Heart left ventricle (tissue), 16 donors: ENCODE measurements around the gene NCEH1. TPM values are rescaled to one million over a fixed set of nuclear protein-coding genes. Genes with fewer than 3 reads are reported as not detected.
A peak's percentile ranks its signal among the peaks of the same experiment; 100 is the strongest.

ENCODE experiments used
- ATAC-seq, 4 donors: fragments of 200-7000 bp; cut with Tn5 transposase; one replicate each; pipeline ENCODE4 v1.9.1; 2020 to 2022; ENCODE audit warnings: moderate library complexity in 4 of 4, mild to moderate bottlenecking in 3 of 4, moderate number of reproducible peaks in 1 of 4
- DNase-seq, 5 donors: peaks; one replicate each; pipeline ENCODE4 v3.0.0-alpha.2; 2020
- H3K27ac ChIP-seq, 12 donors: fragments of 200-600 bp; sonication (generic) in 4 of 12; one replicate each; pipeline versions ENCODE4 v1.5.0 to v1.8.0; 2016 to 2022; ENCODE audit warnings: mild to moderate bottlenecking in 2 of 12
- H3K27me3 ChIP-seq, 9 donors: fragments of 200-600 bp; sonication (generic) in 2 of 9; one replicate each; pipeline versions ENCODE4 v1.5.1 to v1.8.0; 2016 to 2022; ENCODE audit warnings: mild to moderate bottlenecking in 3 of 9
- H3K36me3 ChIP-seq, 9 donors: fragments of 200-600 bp; sonication (generic) in 2 of 9; one replicate each; pipeline versions ENCODE4 v1.5.0 to v1.8.0; 2018 to 2022; ENCODE audit warnings: mild to moderate bottlenecking in 2 of 9
- H3K4me1 ChIP-seq, 12 donors: fragments of 200-600 bp; sonication (generic) in 4 of 12; one replicate each; pipeline versions ENCODE4 v1.5.0 to v1.8.0; 2016 to 2022; ENCODE audit warnings: mild to moderate bottlenecking in 3 of 12
- H3K4me3 ChIP-seq, 12 donors: fragments of 200-600 bp; sonication (generic) in 4 of 12; one replicate each; pipeline versions ENCODE4 v1.5.0 to v1.8.0; 2017 to 2022; ENCODE audit warnings: mild to moderate bottlenecking in 9 of 12, moderate library complexity in 4 of 12
- H3K9me3 ChIP-seq, 12 donors: fragments of 200-600 bp; sonication (generic) in 4 of 12; one replicate each; pipeline versions ENCODE4 v1.5.0 to v1.8.0; 2016 to 2022; ENCODE audit warnings: mild to moderate bottlenecking in 1 of 12
- POLR2A ChIP-seq, 2 donors: fragments of 450-650 bp; IDR thresholded peaks; one replicate each; pipeline ENCODE4 v1.6.1; 2017; ENCODE audit warnings: antibody characterized with exemption in 2 of 2, mild to moderate bottlenecking in 2 of 2, moderate library complexity in 2 of 2
- WGBS, 4 donors: extraction: QIAGEN DNeasy Blood & Tissue Kit in 2 of 4; methylation state at CpG; one replicate each; pipeline versions ENCODE4 v1.1.5 to v1.1.7; 2013 to 2018; 5-methylcytosine and 5-hydroxymethylcytosine counted together
- intact Hi-C, 10 donors: fragments of 100-400 bp; cut with DNase I; formaldehyde crosslinking; loops; one replicate each; pipeline versions ENCODE4 v1.11.1 to v1.14.2; 2022
- polyA plus RNA-seq, 2 donors: library from polyadenylated mRNA; stranded (reverse); fragments of 200-250 nt; gene quantifications; one replicate each; pipeline ENCODE4 v1.2.3, GENCODE V29; 2013
- total RNA-seq, 9 donors: library from RNA; depleted of rRNA in 2 of 9; stranded (reverse); fragments of >200 nt in 2 of 9; fragmentation: NEBNext Ultra II Directional in 3 of 9; extraction: Animal tissue kit (Norgen Biotek cat#: 25700) in 3 of 9; gene quantifications; one replicate each; pipeline versions ENCODE4 v1.1.0 to v1.2.4, GENCODE V29; 2016 to 2023
- TF ChIP-seq, protein P1 (sequence below), 12 donors: fragments of 200-600 bp; sonication (generic) in 4 of 12; IDR thresholded peaks; one replicate each; pipeline versions ENCODE4 v1.5.0 to v1.8.0; 2018 to 2022; ENCODE audit warnings: antibody characterized with exemption in 12 of 12, mild to moderate bottlenecking in 5 of 12
- donor health status: ischemic (EF 13 %, LVEDD 7.1; RV severe dilation, severe dysfunction).
- donor health status: healthy with polysubstance abuse.
- donor health status: DM: no; HTN: yes; CAD: no.
- donor health status: DM: no; HTN: no; CAD: no.
- donor health status: ischemic (EF 25% LVEDD 6.9; RV normal size, moderate dysfunction).
- donor health status: ischemic (EF 25% LVEDD 5.7; RV mildly dilated, moderate dysfunction).
- donor health status: healthy.
- donor health status: DM: yes; HTN: yes; CAD: no.
- donor health status: ischemic (EF 35%, LVEDD 5.7; RV mildly dilated, moderate dysfunction).
- donor health status: nonischemic (EF 11% LVEDD 7.7; RV severe dilation, severe dysfunction).
- donor health status: DM: yes; HTN: yes; CAD: no.
- donor health status: PGD.
- donor health status: ischemic (EF 29% LVEDD 5.4; RV normal size, mild dysfunction).
- donor health status: nonischemic (EF 23%, LVEDD 6.1; RV moderate dilation, normal function).

NCEH1 gene
- total and polyA plus RNA-seq, 11 donors = 10.9 to 72.7 (median 50.1) TPM

DNA sequence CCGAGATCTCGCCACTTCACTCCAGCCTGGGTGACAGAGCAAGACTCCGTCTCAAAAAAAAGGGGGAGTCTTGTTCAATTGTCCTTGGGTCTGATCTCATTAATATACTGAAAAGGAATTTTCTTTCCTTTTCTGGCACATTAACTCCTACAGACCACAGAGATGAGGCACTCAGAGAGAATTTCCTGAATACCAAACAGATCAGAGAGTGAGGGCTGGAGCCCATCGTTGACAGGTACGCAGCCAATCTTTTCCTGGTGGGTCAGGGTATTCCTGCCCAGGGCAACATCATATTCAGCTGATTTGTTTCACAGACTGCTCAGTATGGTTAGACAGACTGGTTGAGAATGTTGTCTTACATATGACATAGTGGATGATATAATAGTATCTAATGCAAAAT, 104.8 kb downstream of the NCEH1 start:
- Histone ChIP-seq H3K27me3 (no peaks in the 10 kb centered on the region), H3K36me3 (no peaks in the 10 kb centered on the region), H3K4me1 (peaks cover 0 to 23% (median 6%) of the 10 kb centered on the region in 12 donors), H3K9me3 (peaks cover 0 to 3% (median 0%) of the 10 kb centered on the region in 12 donors), H3K27ac (peak overlapping the region in 1 of 12 donors; percentile 83), H3K4me3 (no peak overlapping the region)
- no peak for TF ChIP-seq POLR2A (IDR thresholded peaks at IDR 0.05)
- TF ChIP-seq, protein P1, sequence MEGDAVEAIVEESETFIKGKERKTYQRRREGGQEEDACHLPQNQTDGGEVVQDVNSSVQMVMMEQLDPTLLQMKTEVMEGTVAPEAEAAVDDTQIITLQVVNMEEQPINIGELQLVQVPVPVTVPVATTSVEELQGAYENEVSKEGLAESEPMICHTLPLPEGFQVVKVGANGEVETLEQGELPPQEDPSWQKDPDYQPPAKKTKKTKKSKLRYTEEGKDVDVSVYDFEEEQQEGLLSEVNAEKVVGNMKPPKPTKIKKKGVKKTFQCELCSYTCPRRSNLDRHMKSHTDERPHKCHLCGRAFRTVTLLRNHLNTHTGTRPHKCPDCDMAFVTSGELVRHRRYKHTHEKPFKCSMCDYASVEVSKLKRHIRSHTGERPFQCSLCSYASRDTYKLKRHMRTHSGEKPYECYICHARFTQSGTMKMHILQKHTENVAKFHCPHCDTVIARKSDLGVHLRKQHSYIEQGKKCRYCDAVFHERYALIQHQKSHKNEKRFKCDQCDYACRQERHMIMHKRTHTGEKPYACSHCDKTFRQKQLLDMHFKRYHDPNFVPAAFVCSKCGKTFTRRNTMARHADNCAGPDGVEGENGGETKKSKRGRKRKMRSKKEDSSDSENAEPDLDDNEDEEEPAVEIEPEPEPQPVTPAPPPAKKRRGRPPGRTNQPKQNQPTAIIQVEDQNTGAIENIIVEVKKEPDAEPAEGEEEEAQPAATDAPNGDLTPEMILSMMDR (IDR thresholded peaks at IDR 0.05) = no peak
- DNase-seq (no peak), ATAC-seq (no peak)
- intact Hi-C loops = no loop called here
- WGBS, 4 donors = 81 to 86% (median 84%) methylated on average over 5 of the region's 5 CpGs

DNA sequence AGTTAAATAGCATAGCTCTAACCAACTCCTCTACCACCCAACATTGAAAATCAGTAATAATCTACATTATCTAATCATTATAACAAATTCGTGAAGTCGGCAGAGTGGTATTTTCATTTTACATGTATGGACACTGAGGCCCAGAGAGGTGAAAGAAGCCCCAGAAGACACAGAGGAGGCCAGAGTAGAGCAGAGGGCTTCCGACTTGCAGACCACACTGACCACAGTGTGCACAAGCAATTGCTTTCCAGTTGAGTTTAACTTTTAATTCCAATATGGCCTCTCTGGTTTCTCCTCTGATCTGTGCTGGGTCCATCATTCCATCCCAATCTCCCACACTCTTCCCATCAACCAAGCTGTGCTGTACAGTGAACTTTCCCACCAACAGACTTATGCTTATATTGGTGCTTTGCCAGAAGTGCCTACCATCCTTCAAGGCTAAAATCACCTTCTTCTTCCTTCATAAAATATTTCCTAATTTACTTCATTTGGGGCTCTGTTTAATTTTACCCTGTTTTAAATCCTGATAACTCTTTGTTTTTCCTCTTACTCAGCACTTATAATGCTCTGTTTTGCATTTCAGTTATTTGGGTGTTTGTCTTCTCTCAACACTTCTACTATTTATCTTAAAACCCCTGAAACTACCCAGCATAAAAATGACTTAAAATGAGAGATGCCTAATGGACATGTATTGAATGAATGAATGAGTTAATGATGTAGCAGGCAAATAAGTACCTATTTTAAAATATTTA, 105.8 kb downstream of the NCEH1 start:
- peaks cover 0 to 23% (median 6%) of the 10 kb centered on the region in 12 donors for H3K4me1 ChIP-seq
- intact Hi-C loops = no loop called here
- no peaks in the 10 kb centered on the region for H3K27me3 ChIP-seq

GRCh38 chr3:172601066-172601832, 109.6 kb downstream of the NCEH1 start:
- WGBS, 4 donors = 90 to 97% (median 95%) methylated on average over 3 of the region's 3 CpGs
- no peaks in the 10 kb centered on the region for H3K27me3 ChIP-seq
- TF ChIP-seq POLR2A (IDR thresholded peaks at IDR 0.05) = no peak
- TF ChIP-seq, protein P1 (IDR thresholded peaks at IDR 0.05) = no peak
- no peak overlapping the region for H3K27ac ChIP-seq
- DNase-seq = no peak
- H3K4me1 ChIP-seq = peaks cover 0 to 5% (median 0%) of the 10 kb centered on the region in 12 donors
- intact Hi-C loops = no loop called here
- no peaks in the 10 kb centered on the region for H3K9me3 ChIP-seq
- H3K4me3 ChIP-seq = no peak overlapping the region
- no peak for ATAC-seq
- no peaks in the 10 kb centered on the region for H3K36me3 ChIP-seq

More for the DNA sequence above, 105.8 kb downstream of the NCEH1 start:
- DNase-seq (no peak), ATAC-seq (no peak)
- H3K36me3 ChIP-seq = no peaks in the 10 kb centered on the region
- H3K4me3 ChIP-seq = no peak overlapping the region
- WGBS, 4 donors = 94 to 96% (median 95%) methylated on average over 3 of the region's 3 CpGs
- no peak overlapping the region for H3K27ac ChIP-seq
- TF ChIP-seq, protein P1 (IDR thresholded peaks at IDR 0.05) = no peak
- TF ChIP-seq POLR2A (IDR thresholded peaks at IDR 0.05) = no peak
- no peaks in the 10 kb centered on the region for H3K9me3 ChIP-seq

DNA sequence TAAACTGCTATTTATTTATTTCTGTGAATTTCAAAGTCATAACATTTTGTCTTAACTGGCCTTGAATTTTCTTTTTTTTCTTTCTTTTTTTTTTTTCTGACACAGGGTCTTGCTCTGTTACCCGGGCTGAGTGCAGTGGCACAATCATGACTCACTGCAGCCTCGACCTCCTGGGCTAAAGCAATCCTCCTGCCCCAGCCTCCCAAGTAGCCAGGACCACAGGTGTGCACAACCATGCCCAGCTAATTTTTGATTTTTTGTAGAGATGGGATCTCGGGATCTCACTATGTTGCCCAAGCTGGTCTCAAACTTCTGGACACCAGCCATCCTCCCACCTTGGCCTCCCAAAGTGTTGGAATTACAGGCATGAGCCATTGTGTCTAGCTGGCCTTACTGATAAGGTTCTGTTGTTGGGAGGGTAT, 110.2 kb downstream of the NCEH1 start:
- Histone ChIP-seq H3K27ac (no peak overlapping the region), H3K27me3 (no peaks in the 10 kb centered on the region), H3K36me3 (no peaks in the 10 kb centered on the region), H3K9me3 (no peaks in the 10 kb centered on the region), H3K4me1 (peaks cover 0 to 11% (median 1%) of the 10 kb centered on the region in 12 donors), H3K4me3 (no peak overlapping the region)
- TF ChIP-seq, protein P1 (IDR thresholded peaks at IDR 0.05) = no peak
- TF ChIP-seq POLR2A (IDR thresholded peaks at IDR 0.05) = no peak
- intact Hi-C loops = no loop called here
- ATAC-seq = no peak
- no peak for DNase-seq
- 85 to 93% (median 89%) methylated on average over 3 of the region's 3 CpGs for WGBS, 4 donors
